ENCODE data around the gene ALOXE3.

Gene ALOXE3

DNA sequence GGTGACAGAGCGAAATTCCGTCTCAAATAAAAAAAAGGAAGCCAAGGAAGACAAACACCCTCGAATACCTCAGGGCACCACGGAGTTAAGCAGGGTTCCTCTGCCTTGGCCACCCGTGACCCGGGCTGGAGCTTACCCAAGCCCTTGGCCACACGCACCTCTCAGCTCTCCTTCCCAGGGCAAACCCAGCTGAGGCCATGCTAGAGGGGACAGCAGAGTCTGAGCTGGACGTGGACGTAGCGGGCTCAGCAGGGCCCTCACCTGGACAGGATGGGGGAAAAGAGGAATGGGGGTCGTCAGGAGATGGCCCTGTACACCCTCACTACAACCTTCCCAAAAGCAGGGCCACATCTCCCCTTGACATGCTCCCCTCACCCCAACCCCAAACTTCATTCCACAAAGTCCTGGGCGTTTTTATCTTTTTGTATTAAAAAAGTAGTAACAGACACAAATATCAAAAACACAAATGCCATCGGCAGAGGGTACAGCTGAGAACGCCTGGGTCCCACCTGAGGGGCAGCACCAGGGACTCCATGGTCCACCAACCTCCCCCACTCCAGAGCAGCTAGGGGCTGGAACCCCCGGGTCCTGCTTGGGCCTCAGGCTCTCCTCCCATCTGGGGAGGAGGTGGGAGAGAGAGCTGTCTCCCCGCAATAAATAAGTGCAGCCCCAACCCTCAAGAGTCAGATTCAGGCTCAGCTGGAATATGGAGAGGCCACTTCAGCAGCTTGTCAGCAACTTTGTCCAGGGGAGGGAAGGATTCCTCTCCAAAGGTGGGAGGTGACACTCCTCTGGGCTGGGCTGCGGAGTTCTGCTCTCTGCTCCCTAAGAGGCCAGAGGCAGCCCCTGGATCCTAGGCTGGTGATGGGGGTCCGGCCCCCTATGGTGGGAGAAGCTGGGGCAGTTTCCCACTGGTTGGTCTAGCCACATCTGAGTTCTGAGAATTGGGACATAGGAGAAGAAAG, 22.0 kb upstream of the ALOXE3 start:
- DNase-seq (ENCODE audit: low spot score): peak; percentile 81
- H3K27ac ChIP-seq: peak overlapping the region; percentile 89 to 93
- TF ChIP-seq, protein P1, sequence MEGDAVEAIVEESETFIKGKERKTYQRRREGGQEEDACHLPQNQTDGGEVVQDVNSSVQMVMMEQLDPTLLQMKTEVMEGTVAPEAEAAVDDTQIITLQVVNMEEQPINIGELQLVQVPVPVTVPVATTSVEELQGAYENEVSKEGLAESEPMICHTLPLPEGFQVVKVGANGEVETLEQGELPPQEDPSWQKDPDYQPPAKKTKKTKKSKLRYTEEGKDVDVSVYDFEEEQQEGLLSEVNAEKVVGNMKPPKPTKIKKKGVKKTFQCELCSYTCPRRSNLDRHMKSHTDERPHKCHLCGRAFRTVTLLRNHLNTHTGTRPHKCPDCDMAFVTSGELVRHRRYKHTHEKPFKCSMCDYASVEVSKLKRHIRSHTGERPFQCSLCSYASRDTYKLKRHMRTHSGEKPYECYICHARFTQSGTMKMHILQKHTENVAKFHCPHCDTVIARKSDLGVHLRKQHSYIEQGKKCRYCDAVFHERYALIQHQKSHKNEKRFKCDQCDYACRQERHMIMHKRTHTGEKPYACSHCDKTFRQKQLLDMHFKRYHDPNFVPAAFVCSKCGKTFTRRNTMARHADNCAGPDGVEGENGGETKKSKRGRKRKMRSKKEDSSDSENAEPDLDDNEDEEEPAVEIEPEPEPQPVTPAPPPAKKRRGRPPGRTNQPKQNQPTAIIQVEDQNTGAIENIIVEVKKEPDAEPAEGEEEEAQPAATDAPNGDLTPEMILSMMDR (IDR thresholded peaks at IDR 0.05): no peak

DNA sequence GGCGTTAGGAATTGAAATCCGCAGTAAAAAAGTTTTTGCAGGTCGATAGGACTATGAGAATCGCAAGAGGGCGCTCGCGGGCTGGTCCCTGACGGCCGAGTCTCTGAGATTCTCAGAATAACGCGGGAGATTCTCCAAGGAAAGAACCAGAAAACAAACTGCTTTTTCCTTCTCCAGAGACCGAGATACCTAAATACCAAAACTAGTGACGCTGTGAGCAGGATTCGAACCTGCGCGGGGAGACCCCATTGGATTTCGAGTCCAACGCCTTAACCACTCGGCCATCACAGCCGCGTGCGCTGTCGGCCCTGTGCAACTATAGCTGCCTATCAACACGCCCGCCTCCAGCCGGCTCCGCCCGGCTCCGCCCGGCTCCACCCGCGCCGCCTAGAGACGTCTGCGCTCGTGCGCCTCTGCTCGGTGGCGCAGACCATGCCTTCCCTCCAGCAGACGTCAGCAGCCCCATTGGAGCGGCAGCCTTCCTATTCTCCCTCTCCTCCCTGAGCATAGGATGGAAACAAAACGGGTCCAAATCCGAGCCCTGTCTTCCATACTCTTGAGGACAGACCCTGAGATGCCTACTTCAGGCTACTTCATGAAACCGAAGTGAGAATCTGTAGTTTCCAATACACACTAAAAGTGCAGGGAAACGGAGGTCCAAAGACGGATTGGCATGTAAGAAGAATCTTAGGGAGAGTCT, 20.5 kb upstream of the ALOXE3 start:
- peak overlapping the region; percentile 56 for H3K4me3 ChIP-seq

More for the DNA sequence above, 22.0 kb upstream of the ALOXE3 start:
- H3K4me3 ChIP-seq: no peak overlapping the region

DNA sequence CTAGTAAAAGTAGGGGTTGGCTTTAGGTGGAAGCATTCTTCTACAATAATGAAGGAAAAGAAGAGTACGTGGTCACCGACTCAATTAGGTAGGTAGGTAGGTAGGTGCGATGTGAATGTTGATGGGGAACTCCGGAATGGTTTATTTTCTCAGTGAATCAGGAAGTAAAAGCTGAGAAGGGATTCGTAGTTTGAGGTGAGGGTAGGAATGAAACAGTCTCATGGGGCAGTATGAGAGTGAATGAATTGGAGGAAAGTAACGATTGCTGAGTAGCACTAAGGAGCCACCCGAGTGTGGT, 20.0 kb upstream of the ALOXE3 start:
- no peak for DNase-seq (ENCODE audit: low spot score)
- Histone ChIP-seq H3K4me3 (peak overlapping the region; percentile 56), H3K27ac (peak overlapping the region; percentile 89 to 93)
- TF ChIP-seq, protein P1 (IDR thresholded peaks at IDR 0.05): no peak

More for the DNA sequence above, 20.5 kb upstream of the ALOXE3 start:
- peak overlapping the region; percentile 89 to 93 for H3K27ac ChIP-seq
- TF ChIP-seq, protein P1 (IDR thresholded peaks at IDR 0.05): peak; percentile 93
- peak; percentile 96 for DNase-seq (ENCODE audit: low spot score)

DNA sequence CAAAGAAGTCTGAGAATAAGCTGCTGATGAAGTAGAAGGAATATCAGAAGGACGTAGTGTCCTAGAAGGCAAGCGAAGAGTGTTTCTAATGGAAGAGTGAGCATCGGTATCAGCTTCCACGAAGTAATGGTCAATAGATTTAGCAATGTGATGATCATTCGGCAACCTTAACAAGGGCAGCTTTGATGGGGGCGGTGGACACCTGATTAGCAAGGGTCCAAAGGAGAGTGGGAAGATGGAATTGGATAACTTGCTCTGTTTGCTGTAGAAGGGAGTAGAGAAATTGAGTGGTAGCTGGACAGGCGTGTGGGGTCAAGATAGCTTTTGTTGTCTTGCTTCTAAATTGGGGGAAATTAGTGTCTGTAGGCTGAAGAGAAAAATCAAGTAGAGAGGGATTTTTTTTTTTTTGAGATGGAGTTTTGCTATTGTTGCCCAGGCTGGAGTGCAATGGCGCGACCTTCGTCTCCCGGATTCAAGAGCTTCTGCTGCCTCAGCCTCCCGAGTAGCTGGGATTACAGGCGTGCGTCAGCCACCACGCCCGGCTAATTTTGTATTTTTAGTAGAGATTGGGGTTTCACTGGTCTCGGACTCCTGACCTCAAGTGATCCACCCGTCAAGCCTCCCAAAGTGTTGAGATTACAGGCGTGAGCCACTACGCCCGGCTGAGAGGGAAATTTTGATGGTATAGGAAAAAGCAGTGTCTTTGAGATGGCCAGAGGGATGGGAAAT, 19.5 kb upstream of the ALOXE3 start:
- DNase-seq (ENCODE audit: low spot score): no peak
- H3K27ac ChIP-seq: peak overlapping the region; percentile 89 to 93
- TF ChIP-seq, protein P1 (IDR thresholded peaks at IDR 0.05): no peak
- H3K4me3 ChIP-seq: peak overlapping the region; percentile 56

DNA sequence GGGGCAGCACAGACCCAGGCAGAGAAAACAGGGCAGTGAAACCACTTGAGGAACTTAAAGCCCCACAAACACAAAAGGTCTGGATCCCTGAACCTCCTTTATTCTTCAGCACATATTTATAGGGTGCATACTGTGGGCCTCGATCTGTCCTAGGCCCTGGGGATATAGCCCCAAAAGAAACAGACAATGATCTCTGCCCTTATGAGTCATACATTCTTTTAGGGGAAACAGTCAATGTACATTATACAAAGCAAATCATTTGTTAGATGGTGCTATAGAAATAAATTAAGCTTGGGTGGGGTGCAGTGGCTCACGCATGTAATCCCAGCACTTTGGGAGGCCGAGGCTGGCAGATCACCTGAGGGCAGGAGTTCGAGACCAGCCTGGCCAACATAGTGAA, 15.6 kb upstream of the ALOXE3 start:
- TF ChIP-seq, protein P1 (IDR thresholded peaks at IDR 0.05): no peak
- DNase-seq (ENCODE audit: low spot score): no peak
- H3K4me3 ChIP-seq: no peak overlapping the region
- no peak overlapping the region for H3K27ac ChIP-seq

DNA sequence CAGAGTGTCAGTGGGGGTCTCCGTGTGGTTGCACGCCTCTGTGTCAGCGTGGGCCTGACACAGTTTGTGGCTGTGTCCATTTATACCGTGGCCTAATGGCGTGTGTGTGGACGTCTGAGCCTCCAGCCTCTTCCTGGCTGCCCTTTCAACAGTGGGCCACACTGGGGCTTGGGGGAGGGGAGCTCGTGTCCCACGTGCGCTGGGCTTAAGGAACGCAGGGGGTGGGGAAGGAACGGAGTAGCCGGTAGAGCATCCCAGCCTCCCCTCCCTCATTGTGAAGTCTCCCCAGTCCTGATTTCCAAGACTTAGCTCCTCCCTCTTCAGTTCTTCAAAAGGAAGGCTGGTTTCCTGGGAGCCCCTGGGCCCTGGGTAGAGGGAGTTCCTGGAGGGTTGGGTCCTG, 15.1 kb upstream of the ALOXE3 start:
- H3K4me3 ChIP-seq: no peak overlapping the region
- H3K27ac ChIP-seq: no peak overlapping the region
- DNase-seq (ENCODE audit: low spot score): no peak
- TF ChIP-seq, protein P1 (IDR thresholded peaks at IDR 0.05): no peak

Measured in coronary artery (tissue), 2 donors.